MM.1S (cell line): ENCODE data around the gene SYTL2.

Experiments used
- CTCF ChIP-seq: fragments of 300-600 bp; sonication (generic); IDR thresholded peaks from 2 replicates; pipeline ENCODE4 v1.5.1; 2016; ENCODE audit warnings: antibody characterized with exemption, low read length, mixed read lengths
- EZH2 ChIP-seq: fragments of 300-600 bp; sonication (generic); optimal IDR thresholded peaks from 2 replicates; pipeline ENCODE3; 2017; ENCODE audit warnings: low read depth, mild to moderate bottlenecking, antibody characterized with exemption, low read length, mixed read lengths

GRCh38 chr11:85806016-85806415, 4.9 kb downstream of the SYTL2 start:
- TF ChIP-seq CTCF (no peak), EZH2 (no peak)
